ENCODE results near the gene RRP9.

RRP9 gene

GRCh38 chr3:51896607-51897305 lies 44.9 kb downstream of the RRP9 start:
- DNase-seq, result no peak

GRCh38 chr3:51894939-51895338 lies 46.8 kb downstream of the RRP9 start:
- no peak for DNase-seq

- DNase-seq, result no peak
These were observed 47.3 kb downstream of the RRP9 start for GRCh38 chr3:51894391-51894790.

- no peak for DNase-seq
These were observed 50.3 kb downstream of the RRP9 start for GRCh38 chr3:51891242-51892039.

GRCh38 chr3:51888463-51889105 lies 53.1 kb downstream of the RRP9 start:
- no peak for DNase-seq

- no peak for DNase-seq
These were observed 54.1 kb downstream of the RRP9 start for GRCh38 chr3:51887620-51888019.

- DNase-seq, result no peak
These were observed 55.3 kb downstream of the RRP9 start for GRCh38 chr3:51886447-51886846.

Data from CD4-positive, alpha-beta T cell treated with Interleukin-6 for 4 hours (primary cell).